ENCODE results near the gene SHPK. TPM values are rescaled to one million over a fixed set of nuclear protein-coding genes. Genes with fewer than 3 reads are reported as not detected.

The SHPK gene
- total RNA-seq, 1 experiment from 2014 or later: 19.6 TPM

DNA sequence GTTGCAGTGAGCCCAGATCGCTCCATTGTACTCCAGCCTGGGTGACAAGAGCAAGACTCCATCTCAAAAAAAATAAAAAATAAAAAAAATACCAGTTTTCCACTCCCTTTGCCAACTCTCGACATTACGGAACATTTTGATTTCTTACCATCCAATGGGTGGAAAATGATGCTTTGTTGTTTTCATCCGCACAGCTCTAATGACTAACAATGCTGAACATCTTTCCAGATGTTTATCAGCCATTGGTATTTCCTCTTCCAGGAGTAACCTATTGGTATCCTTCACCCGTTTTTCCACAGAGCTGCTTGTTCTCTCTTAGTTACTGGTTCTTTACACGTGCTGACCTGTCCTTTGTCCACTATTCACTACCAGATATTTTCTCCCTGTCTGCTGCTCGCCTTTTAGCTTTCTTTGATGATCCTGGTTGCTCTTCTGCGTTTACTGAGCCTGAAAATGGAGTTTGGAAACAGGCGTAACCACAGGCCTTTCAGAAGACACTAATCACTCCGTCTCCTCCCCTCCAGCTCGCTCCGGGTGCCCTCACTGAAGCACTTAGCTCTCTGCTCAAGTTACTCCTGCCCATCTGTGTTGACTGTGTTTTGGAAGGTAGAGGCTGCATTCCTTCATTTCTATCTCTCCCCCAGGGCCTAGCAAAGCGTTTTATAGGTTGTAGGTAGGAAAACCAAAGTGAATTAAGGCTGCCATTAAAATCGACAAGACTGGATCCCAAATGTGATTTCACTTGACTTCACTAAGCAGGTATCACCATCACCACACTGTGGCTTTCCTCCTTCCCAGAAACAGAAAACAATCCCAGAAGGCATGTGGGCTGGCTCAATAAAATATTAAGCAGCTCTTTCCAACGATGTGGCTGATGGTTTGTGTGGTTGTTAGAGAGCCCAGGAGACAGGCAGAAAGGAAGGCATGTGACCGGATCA is 8.9 kb downstream of the SHPK start:
- Histone ChIP-seq H3K27me3 (ENCODE audit: insufficient read depth, low read length) (no peaks in the 10 kb centered on the region), H3K36me3 (ENCODE audit: control insufficient read depth in 1 of 2, insufficient read depth in 2 of 2, low read length in 2 of 2) (peaks cover 27 to 40% of the 10 kb centered on the region in 2 experiments; a peak in 3 of 4 replicates), H4K20me1 (ENCODE audit: insufficient read depth) (no peaks in the 10 kb centered on the region), H3K4me2 (ENCODE audit: low read length) (no peak overlapping the region), H3K9me2 (ENCODE audit: insufficient read depth) (no peaks in the 10 kb centered on the region), H3K27ac (ENCODE audit: low read depth, low read length) (no peak overlapping the region), H3K9me3 (ENCODE audit: control insufficient read depth in 1 of 2, insufficient read depth in 1 of 2, low read depth in 1 of 2, low read length in 2 of 2) (no peaks in the 10 kb centered on the region), H3K9ac (ENCODE audit: low read length) (no peak overlapping the region), H3K4me1 (ENCODE audit: control insufficient read depth in 1 of 2, insufficient read depth in 2 of 2, low read length in 2 of 2) (no peaks in the 10 kb centered on the region), H3K4me3 (replicated peaks in 1 of 2; ENCODE audit: low read depth in 1 of 2, low read length in 2 of 2) (no peak overlapping the region), H2AFZ (ENCODE audit: low read depth, low read length, poor library complexity, severe bottlenecking) (no peak overlapping the region), H3K79me2 (ENCODE audit: insufficient read depth, low read length) (peaks cover 40% of the 10 kb centered on the region)
- ATAC-seq: no peak
- ChIA-PET POLR2A (interaction anchor here (0.5 to 1.1 kb wide), 2 partner anchors 9 to 448 kb away, joined by 3 read pairs; partner anchors contain the start of gene SHPK), RAD21 (ENCODE audit: low non-redundant PET in 1 of 2, low total read pairs in 2 of 2, uncharacterized antibody in 2 of 2, unreplicated experiment in 2 of 2) (no interaction called here), CTCF (no interaction called here)
- BruUV-seq (replicated peaks): no TSS peak
- intact Hi-C loops (cut with micrococcal nuclease): no loop called here
- no peak for DNase-seq (ENCODE audit: low read depth, low spot score)
- TF ChIP-seq CEBPB (IDR thresholded peaks at IDR 0.05; ENCODE audit: low read depth) (no peak), POLR2A (IDR thresholded peaks at IDR 0.05; ENCODE audit: borderline replicate concordance, extremely low read depth, insufficient read depth, insufficient read length) (no peak), EGR1 (IDR thresholded peaks at IDR 0.05; ENCODE audit: low read depth) (no peak), SRF (IDR thresholded peaks at IDR 0.05; ENCODE audit: low read depth) (no peak), EZH2 (IDR thresholded peaks at IDR 0.05) (no peak), JUND (IDR thresholded peaks at IDR 0.05) (no peak), CBX3 (IDR thresholded peaks at IDR 0.05; ENCODE audit: low read depth) (no peak), EZH2phosphoT487 (IDR thresholded peaks at IDR 0.05; ENCODE audit: borderline replicate concordance) (no peak), RAD21 (IDR thresholded peaks at IDR 0.05; ENCODE audit: low read depth) (no peak), SP1 (IDR thresholded peaks at IDR 0.05; ENCODE audit: low read depth) (no peak), YY1 (IDR thresholded peaks at IDR 0.05; ENCODE audit: extremely low read depth, insufficient replicate concordance, low read depth, low read length) (no peak), TCF7L2 (IDR thresholded peaks at IDR 0.05; ENCODE audit: borderline replicate concordance, extremely low read depth, insufficient read depth, insufficient read length) (no peak), POLR2AphosphoS5 (IDR thresholded peaks at IDR 0.05; ENCODE audit: low read depth, low read length) (no peak), ZFX (IDR thresholded peaks at IDR 0.05) (no peak), ZNF274 (IDR thresholded peaks at IDR 0.05; ENCODE audit: low read depth, low read length) (no peak)
- TF ChIP-seq, protein P1, sequence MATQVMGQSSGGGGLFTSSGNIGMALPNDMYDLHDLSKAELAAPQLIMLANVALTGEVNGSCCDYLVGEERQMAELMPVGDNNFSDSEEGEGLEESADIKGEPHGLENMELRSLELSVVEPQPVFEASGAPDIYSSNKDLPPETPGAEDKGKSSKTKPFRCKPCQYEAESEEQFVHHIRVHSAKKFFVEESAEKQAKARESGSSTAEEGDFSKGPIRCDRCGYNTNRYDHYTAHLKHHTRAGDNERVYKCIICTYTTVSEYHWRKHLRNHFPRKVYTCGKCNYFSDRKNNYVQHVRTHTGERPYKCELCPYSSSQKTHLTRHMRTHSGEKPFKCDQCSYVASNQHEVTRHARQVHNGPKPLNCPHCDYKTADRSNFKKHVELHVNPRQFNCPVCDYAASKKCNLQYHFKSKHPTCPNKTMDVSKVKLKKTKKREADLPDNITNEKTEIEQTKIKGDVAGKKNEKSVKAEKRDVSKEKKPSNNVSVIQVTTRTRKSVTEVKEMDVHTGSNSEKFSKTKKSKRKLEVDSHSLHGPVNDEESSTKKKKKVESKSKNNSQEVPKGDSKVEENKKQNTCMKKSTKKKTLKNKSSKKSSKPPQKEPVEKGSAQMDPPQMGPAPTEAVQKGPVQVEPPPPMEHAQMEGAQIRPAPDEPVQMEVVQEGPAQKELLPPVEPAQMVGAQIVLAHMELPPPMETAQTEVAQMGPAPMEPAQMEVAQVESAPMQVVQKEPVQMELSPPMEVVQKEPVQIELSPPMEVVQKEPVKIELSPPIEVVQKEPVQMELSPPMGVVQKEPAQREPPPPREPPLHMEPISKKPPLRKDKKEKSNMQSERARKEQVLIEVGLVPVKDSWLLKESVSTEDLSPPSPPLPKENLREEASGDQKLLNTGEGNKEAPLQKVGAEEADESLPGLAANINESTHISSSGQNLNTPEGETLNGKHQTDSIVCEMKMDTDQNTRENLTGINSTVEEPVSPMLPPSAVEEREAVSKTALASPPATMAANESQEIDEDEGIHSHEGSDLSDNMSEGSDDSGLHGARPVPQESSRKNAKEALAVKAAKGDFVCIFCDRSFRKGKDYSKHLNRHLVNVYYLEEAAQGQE (IDR thresholded peaks at IDR 0.05; ENCODE audit: low read depth): no peak
- TF ChIP-seq, protein P2, sequence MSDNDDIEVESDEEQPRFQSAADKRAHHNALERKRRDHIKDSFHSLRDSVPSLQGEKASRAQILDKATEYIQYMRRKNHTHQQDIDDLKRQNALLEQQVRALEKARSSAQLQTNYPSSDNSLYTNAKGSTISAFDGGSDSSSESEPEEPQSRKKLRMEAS (IDR thresholded peaks at IDR 0.05): no peak
- TF ChIP-seq, protein P3, sequence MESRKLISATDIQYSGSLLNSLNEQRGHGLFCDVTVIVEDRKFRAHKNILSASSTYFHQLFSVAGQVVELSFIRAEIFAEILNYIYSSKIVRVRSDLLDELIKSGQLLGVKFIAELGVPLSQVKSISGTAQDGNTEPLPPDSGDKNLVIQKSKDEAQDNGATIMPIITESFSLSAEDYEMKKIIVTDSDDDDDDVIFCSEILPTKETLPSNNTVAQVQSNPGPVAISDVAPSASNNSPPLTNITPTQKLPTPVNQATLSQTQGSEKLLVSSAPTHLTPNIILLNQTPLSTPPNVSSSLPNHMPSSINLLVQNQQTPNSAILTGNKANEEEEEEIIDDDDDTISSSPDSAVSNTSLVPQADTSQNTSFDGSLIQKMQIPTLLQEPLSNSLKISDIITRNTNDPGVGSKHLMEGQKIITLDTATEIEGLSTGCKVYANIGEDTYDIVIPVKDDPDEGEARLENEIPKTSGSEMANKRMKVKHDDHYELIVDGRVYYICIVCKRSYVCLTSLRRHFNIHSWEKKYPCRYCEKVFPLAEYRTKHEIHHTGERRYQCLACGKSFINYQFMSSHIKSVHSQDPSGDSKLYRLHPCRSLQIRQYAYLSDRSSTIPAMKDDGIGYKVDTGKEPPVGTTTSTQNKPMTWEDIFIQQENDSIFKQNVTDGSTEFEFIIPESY (IDR thresholded peaks at IDR 0.05; ENCODE audit: extremely low read depth, insufficient replicate concordance, low read length): no peak

Measured in HCT116 (cell line).